ENCODE measurements around the gene YPEL5.

YPEL5 gene

DNA sequence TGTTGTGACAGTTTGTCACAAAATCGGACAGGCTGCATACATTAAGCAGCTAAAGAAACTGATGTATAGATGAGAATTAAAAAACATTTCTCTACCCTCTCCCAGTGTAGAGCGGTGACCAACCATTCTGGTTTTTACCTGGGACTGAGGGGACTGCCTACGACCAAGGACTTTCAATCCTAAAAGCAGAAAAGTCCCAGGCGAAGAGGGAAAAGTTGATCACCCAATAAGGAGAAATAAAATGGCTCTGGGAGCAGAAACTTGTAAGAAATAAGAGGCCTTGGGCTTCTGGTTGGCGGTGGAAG lies 30.9 kb upstream of the YPEL5 start:
- TF ChIP-seq, protein P1, sequence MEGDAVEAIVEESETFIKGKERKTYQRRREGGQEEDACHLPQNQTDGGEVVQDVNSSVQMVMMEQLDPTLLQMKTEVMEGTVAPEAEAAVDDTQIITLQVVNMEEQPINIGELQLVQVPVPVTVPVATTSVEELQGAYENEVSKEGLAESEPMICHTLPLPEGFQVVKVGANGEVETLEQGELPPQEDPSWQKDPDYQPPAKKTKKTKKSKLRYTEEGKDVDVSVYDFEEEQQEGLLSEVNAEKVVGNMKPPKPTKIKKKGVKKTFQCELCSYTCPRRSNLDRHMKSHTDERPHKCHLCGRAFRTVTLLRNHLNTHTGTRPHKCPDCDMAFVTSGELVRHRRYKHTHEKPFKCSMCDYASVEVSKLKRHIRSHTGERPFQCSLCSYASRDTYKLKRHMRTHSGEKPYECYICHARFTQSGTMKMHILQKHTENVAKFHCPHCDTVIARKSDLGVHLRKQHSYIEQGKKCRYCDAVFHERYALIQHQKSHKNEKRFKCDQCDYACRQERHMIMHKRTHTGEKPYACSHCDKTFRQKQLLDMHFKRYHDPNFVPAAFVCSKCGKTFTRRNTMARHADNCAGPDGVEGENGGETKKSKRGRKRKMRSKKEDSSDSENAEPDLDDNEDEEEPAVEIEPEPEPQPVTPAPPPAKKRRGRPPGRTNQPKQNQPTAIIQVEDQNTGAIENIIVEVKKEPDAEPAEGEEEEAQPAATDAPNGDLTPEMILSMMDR (IDR thresholded peaks at IDR 0.05; ENCODE audit: borderline replicate concordance, insufficient read depth, low read depth, low read length), result no peak

DNA sequence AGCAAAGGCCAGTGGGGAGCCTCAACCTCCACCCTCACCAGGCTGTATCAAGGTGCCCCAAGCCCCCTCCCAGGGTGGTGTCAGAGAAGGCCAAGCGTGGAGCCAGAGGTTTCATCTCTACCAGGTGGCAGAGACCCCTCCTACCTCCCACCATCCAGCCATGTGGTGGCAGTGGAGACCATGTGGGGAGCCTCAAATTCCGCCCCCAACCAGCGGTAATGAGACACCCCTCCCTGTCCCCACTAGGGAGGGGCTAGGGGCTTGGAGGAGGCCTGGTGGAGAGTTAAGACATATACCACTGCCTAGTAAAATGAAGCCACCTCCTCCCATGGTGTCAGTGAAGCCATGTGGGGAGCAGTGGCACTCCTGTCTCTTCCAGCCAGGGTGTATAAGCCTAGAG lies 24.4 kb upstream of the YPEL5 start:
- no peak overlapping the region for H3K4me3 ChIP-seq (ENCODE audit: low read depth, low read length)
- TF ChIP-seq, protein P1 (IDR thresholded peaks at IDR 0.05; ENCODE audit: borderline replicate concordance, insufficient read depth, low read depth, low read length), result no peak

More for the DNA sequence above, 30.9 kb upstream of the YPEL5 start:
- no peak overlapping the region for H3K4me3 ChIP-seq (ENCODE audit: low read depth, low read length)

DNA sequence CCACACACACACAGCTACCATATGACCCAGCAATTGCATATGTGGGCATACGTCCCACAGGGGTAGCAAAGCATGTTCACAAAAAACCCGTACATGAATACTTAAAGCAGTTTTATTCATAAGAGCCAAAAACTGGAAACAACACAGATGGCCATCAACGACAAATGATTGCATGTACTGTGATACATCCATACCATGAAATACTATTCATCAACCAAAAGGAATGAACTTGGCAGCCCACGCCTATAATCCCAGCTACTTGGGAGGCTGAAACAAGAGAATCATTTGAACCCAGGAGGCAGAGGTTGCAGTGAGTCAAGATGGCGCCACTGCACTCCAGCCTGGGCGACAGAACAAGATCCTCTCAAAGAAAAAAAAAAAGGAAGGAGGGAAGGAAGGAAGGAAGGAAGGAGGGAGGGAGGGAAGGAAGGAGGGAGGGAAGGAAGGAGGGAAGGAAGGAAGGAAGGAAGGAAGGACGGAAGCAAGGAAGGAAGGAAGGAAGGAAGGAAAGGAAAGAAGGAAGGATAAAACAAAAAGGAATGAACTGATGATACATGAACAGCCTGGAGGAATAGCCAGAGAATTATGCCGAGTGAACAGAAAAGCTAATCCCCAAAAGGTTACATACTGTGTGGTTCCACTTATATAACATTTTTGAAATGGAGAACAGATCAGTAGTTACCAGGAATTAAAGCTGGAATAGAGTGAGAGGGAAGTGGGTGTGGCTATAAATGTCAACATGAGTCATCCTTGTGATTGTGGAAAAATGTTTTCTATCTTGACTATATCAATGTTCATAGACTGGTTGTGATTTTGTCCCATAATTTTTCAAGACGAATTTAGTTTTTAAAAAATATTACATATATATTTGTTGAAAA lies 19.6 kb upstream of the YPEL5 start:
- TF ChIP-seq, protein P1 (IDR thresholded peaks at IDR 0.05; ENCODE audit: borderline replicate concordance, insufficient read depth, low read depth, low read length), result no peak
- H3K4me3 ChIP-seq (ENCODE audit: low read depth, low read length), result no peak overlapping the region

DNA sequence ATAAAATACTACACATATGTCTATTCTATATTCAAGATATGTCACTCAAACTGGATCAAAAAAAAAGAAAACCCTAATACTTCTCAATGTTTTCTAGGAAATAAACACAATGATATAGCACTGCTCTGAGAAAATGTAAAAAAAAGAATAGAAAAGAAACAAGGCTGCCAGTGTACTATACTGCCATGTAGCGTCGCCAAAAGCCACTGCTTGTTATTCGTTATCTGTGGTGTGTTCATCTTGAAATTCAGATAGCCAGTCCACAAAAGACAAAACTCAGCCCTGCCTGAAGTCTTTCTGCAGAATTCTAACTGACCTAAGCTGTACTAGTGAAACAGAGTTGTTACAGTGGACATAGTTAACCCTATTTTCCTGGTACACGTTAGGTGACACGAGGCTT lies 12.2 kb upstream of the YPEL5 start:
- no peak overlapping the region for H3K4me3 ChIP-seq (ENCODE audit: low read depth, low read length)
- TF ChIP-seq, protein P1 (IDR thresholded peaks at IDR 0.05; ENCODE audit: borderline replicate concordance, insufficient read depth, low read depth, low read length), result no peak

DNA sequence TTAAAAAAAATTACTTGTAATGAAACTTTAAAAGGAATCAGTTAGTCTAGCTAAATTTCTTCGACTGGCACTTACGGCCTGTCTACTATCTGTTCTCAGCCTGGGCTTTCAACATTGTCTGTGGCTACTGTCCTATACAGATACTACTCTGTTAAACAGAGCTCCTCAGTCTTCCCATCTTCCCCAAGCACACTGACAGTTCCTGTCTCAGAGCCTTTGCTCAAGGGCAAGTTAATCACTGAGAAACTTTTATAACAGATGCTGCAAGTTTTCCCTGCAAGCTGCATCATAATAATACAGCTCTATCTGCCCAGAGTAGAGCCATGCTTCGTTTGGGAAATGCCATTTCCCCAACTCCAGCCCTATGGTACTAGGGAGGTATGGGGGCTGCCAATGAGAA lies 11.3 kb upstream of the YPEL5 start:
- TF ChIP-seq, protein P1 (IDR thresholded peaks at IDR 0.05; ENCODE audit: borderline replicate concordance, insufficient read depth, low read depth, low read length), result no peak
- no peak overlapping the region for H3K4me3 ChIP-seq (ENCODE audit: low read depth, low read length)

DNA sequence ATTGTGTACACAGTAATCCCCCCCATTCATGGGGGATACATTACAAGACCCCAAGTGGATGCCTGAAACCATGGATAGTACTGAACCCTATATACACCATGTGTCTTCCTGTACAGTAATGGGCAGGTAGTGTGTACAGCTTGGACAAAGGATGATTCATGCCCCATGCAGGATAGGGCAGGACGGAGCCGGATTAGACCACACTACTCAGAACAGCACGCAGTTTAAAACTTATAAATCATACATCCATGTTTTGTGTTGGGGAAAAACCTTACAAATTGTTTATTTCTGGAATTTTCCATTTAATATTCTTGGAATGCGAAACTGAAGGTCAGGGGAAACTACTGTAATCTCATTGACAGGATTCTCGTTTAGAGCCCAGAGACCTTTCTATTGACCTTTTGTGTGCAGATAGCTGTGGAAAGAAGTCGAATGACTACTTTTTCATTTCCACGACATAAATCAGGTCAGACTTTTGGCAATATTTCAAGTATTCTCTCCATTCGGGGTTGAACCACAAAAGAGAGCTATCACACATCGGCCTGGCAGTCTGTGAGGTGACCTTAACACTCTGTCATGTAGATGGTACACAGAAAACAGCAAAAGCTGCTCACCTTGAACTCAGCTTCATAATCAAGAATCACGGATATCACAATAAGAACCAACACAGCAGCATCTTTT lies 9.9 kb upstream of the YPEL5 start:
- TF ChIP-seq, protein P1 (IDR thresholded peaks at IDR 0.05; ENCODE audit: borderline replicate concordance, insufficient read depth, low read depth, low read length), result no peak
- H3K4me3 ChIP-seq (ENCODE audit: low read depth, low read length), result no peak overlapping the region
